IPS-18c (cell line): ENCODE data around the gene MTCL1.

Experiments
- H3K4me3 ChIP-seq: 2 replicates; pipeline ENCODE4 v1.7.0; 2013; ENCODE audit warnings: low read depth, mild to moderate bottlenecking, low read length, moderate library complexity; ENCODE audit not compliant: insufficient read depth
- H3K9me3 ChIP-seq: one replicate; pipeline ENCODE4 v1.6.1; 2013; ENCODE audit warnings: mild to moderate bottlenecking, low read length, moderate library complexity; ENCODE audit not compliant: control insufficient read depth, insufficient read depth

Gene MTCL1

DNA sequence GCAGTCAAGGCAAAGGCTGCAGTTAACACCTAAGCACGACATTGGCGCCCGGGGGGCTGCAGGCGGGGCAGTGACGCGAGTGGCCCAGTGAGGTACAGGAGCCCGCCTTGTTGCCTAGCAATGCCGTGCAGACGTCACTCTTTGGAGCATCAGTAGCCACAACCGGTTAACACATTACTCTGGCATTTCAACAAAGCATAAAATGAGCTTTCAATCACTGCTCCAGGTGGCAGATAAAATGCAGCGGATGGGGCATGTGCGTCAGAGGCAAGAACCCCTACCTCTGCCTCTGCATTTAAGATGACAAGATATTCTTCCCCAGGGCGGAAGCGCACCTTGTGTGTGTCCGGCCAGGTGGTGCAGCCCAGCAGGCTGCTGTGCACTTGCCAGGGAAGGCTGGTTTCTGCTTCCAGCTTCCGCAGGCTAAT lies 139.4 kb downstream of the MTCL1 start:
- Histone ChIP-seq H3K4me3 (no peak overlapping the region), H3K9me3 (peaks cover 2% of the 10 kb centered on the region)

- peaks cover 2% of the 10 kb centered on the region for H3K9me3 ChIP-seq
These were observed 140.2 kb downstream of the MTCL1 start for GRCh38 chr18:8845506-8845905.

DNA sequence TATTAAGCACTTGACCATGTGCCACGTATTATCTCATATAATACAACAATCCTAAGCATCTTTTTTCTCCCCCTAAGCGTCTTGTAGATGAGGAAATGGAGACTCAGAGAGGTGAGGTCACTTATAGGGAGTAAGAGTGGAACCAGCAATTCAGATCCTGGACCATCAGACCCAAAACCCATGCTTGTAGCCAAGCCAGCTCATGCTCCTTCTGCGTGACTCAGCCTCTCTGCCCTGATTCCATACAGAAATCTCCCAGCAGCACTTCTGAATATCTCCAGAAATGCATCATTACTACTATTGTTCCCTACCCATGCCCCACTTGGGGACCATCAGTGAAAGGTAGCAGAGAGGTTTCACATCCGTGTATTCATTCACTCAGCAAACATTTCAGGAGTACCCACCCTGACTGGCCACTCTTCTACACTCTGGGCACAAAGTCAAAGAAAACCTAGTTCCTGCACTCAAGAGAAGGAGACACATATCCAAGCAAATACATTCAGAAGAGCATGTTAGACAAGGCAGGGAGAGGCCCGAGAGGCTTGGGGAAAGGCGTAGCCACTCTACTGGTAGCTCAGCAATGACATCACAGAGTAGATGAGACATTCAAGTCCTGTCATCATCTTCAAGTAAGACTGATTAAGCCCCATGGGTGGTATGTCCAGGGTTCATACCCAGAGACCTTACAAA lies 141.9 kb downstream of the MTCL1 start:
- H3K9me3 ChIP-seq: peaks cover 2% of the 10 kb centered on the region
- no peak overlapping the region for H3K4me3 ChIP-seq

More at GRCh38 chr18:8845506-8845905, 140.2 kb downstream of the MTCL1 start:
- H3K4me3 ChIP-seq: no peak overlapping the region

DNA sequence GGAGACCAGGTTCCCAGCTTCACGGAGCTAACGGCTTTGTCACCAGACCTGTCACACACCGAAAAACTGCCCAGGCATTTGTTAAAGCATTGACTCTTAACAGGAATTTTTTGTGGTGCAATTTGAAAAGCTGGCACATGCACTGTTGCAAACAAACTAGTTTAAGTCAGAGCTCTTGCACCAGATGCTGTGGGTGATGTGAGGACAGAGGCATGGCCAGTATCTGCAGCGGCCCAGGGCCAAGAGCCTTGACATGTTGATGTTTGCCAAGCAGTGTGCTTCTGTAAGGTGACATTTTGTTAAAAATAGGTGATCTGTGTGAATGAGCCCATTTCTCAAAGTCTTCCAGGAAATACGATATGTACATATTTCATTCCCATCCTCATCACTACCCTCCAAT lies 142.5 kb downstream of the MTCL1 start:
- no peak overlapping the region for H3K4me3 ChIP-seq
- H3K9me3 ChIP-seq: no peaks in the 10 kb centered on the region

DNA sequence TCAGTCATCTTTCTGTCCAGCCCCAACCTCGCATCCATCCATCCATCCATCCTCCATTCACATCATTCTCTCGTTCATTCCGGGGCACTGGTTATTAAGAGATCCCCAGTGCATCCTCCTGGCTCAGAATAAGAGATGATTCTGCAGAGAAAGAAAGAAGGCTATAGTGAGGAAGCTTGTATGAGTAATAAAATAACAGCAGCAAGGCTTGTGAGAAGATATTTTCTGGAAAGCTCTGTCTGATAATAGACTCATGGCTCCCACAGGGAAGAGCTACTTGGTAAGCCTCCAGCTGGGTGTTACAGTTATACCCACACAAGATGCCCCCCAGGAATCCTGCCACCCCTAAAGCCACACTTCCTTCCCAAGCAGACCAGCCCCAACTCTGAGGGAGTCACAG lies 143.2 kb downstream of the MTCL1 start:
- H3K9me3 ChIP-seq: no peaks in the 10 kb centered on the region
- no peak overlapping the region for H3K4me3 ChIP-seq

- no peaks in the 10 kb centered on the region for H3K9me3 ChIP-seq
- H3K4me3 ChIP-seq: no peak overlapping the region
These were observed 144.3 kb downstream of the MTCL1 start for GRCh38 chr18:8849696-8850095.

DNA sequence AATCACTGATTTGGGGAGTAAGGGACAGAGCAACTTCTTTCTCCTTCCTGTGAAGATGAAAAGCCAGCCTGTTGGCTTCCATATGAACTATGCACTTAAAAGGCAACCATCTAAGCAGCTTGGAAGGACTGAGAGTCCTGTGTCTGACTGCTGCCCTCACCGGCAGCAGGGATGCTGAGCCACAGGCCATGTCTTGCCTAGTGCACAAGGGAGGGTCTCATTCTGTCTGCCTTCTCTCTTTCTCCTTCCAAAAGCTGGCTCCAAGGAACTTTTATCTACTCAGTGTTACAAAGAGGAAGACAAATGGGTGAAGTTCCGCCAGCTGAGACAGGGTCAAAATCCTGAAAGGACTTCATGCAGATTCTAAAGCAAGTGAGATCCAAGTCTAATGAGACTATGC lies 146.3 kb downstream of the MTCL1 start:
- Histone ChIP-seq H3K4me3 (no peak overlapping the region), H3K9me3 (no peaks in the 10 kb centered on the region)

GRCh38 chr18:8854550-8854949 lies 149.2 kb downstream of the MTCL1 start:
- Histone ChIP-seq H3K4me3 (no peak overlapping the region), H3K9me3 (no peaks in the 10 kb centered on the region)

GRCh38 chr18:8854962-8855361 lies 149.6 kb downstream of the MTCL1 start:
- no peaks in the 10 kb centered on the region for H3K9me3 ChIP-seq
- no peak overlapping the region for H3K4me3 ChIP-seq

GRCh38 chr18:8856212-8856611 lies 150.9 kb downstream of the MTCL1 start:
- Histone ChIP-seq H3K4me3 (no peak overlapping the region), H3K9me3 (no peaks in the 10 kb centered on the region)

- H3K9me3 ChIP-seq: no peaks in the 10 kb centered on the region
- no peak overlapping the region for H3K4me3 ChIP-seq
These were observed 151.5 kb downstream of the MTCL1 start for GRCh38 chr18:8856769-8857393.

DNA sequence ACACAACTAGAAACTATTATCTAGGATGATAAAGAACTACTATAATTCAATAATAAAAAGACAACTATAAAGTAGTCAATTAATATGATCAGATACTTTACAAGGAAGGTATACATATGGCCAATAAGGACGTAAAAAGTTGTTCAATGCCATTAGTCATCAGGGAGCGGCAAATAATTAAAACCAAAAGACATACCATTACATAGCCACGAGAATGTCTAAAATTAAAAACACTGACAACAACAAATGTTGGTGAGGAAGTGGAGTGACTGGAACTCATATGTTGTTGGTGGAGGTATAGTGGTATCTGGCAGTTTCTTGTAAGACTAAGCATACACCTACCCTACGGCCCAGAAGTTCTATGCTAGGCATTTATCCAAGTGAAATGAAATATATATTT lies 152.4 kb downstream of the MTCL1 start:
- no peak overlapping the region for H3K4me3 ChIP-seq
- no peaks in the 10 kb centered on the region for H3K9me3 ChIP-seq

DNA sequence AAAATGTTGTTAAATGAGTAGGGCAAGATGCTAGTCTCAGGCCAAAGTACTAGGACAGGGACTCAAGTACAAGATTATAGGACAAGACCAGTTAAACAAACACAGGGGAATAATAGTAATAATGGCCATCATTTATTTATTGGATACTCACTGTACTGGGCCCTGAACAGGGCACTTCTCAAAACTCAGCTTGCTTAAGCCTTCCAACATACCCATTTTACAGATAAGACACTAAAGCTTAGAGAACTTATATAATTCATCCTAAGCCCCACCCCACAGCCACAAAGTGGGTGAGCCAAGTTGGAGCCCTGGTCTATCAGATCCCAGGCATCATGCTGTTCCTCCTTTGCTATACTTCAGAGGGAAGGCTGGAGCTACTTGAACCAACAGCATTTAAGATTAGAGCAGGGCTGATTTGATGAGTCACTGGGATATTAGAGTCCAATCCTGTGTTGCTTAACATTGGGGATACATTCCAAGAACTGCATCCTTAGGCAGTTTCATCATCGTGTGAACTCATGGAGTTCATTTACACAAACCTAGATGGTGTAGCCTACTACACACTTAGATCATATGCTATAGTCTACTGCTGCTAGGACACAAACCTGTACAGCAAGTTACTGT lies 153.6 kb downstream of the MTCL1 start:
- no peaks in the 10 kb centered on the region for H3K9me3 ChIP-seq

GRCh38 chr18:8860845-8861642 lies 155.7 kb downstream of the MTCL1 start:
- no peak overlapping the region for H3K4me3 ChIP-seq

More for the DNA sequence above, 153.6 kb downstream of the MTCL1 start:
- no peak overlapping the region for H3K4me3 ChIP-seq

GRCh38 chr18:8863427-8863826 lies 158.1 kb downstream of the MTCL1 start:
- no peak overlapping the region for H3K4me3 ChIP-seq
- H3K9me3 ChIP-seq: no peaks in the 10 kb centered on the region

More at GRCh38 chr18:8860845-8861642, 155.7 kb downstream of the MTCL1 start:
- no peaks in the 10 kb centered on the region for H3K9me3 ChIP-seq

DNA sequence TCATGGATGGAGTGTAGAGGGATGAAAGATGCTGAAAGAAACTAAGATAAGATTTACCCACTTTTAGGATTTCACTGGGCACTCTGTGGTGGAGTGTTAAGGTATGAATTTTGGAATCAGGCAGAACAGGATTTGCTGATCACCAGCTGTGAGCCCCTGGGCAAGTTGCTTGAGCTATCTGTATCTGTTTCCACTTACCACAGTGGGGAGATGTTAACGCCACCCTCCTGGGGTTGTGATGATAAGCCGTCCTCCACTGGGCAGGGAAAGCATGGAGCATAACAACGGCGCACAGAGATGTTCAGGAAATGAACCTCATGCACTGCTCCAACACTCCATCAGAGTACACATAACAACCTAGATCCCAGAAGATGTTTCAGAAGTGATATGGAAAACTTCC lies 160.6 kb downstream of the MTCL1 start:
- Histone ChIP-seq H3K4me3 (no peak overlapping the region), H3K9me3 (no peaks in the 10 kb centered on the region)

DNA sequence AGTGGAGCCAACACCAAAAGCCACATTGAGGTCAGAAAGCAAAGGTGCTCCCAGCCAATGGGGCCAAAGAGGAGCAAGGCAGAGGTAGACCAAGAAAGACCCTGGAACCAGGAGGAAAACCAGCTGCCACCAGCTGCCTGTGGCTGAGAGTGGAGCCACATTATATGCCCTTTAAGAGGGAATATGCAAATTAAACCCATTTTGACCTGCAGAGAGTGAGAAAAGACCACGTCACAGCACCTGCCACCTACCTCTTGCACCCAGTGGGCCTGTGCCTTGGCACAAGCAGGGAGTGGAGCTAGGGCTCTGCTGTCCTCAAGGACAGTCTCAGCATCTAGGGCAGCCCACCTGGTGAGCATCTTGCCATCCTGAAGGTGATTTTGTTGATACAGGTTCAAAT lies 161.3 kb downstream of the MTCL1 start:
- Histone ChIP-seq H3K9me3 (no peaks in the 10 kb centered on the region), H3K4me3 (no peak overlapping the region)

GRCh38 chr18:8868276-8868675 lies 162.9 kb downstream of the MTCL1 start:
- Histone ChIP-seq H3K4me3 (no peak overlapping the region), H3K9me3 (no peaks in the 10 kb centered on the region)
